Measurements from ENCODE around the gene SKIL.
A peak's percentile ranks its signal among the peaks of the same experiment; 100 is the strongest.

- TF ChIP-seq REST (IDR thresholded peaks at IDR 0.05; ENCODE audit: low read depth) (no peak), MAX (IDR thresholded peaks at IDR 0.05) (no peak), EGR1 (IDR thresholded peaks at IDR 0.05) (no peak), YY1 (IDR thresholded peaks at IDR 0.05; ENCODE audit: low read depth) (no peak), ZBTB7A (IDR thresholded peaks at IDR 0.05; ENCODE audit: low read depth) (no peak), EP300 (IDR thresholded peaks at IDR 0.05; ENCODE audit: borderline replicate concordance) (no peak), FOXM1 (IDR thresholded peaks at IDR 0.05; ENCODE audit: borderline replicate concordance, low read depth) (no peak), TCF12 (IDR thresholded peaks at IDR 0.05; ENCODE audit: low read depth) (no peak), CREB1 (IDR thresholded peaks at IDR 0.05; ENCODE audit: low read depth) (no peak), RAD21 (IDR thresholded peaks at IDR 0.05; ENCODE audit: low read depth) (no peak), TAF1 (IDR thresholded peaks at IDR 0.05; ENCODE audit: low read depth) (no peak), CEBPB (IDR thresholded peaks at IDR 0.05) (no peak), NFIC (IDR thresholded peaks at IDR 0.05) (no peak)
- TF ChIP-seq, protein P1, sequence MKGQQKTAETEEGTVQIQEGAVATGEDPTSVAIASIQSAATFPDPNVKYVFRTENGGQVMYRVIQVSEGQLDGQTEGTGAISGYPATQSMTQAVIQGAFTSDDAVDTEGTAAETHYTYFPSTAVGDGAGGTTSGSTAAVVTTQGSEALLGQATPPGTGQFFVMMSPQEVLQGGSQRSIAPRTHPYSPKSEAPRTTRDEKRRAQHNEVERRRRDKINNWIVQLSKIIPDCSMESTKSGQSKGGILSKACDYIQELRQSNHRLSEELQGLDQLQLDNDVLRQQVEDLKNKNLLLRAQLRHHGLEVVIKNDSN (IDR thresholded peaks at IDR 0.05): peak; percentile 85
These were observed 85.4 kb downstream of the SKIL start for GRCh38 chr3:170442947-170443346.
